ENCODE data around the gene PRELID3B.
"Not testable (repeated sequence)": the region's sequence is repeated elsewhere in the genome, so short reads cannot be mapped to it uniquely, and the experiment has no call there.

PRELID3B gene

GRCh38 chr20:59025511-59025910 is 17.1 kb downstream of the PRELID3B start:
- DNase-seq (ENCODE audit: low spot score): no peak

- DNase-seq (ENCODE audit: low spot score): no peak
Measured at GRCh38 chr20:59025086-59025485, 17.5 kb downstream of the PRELID3B start.

DNA sequence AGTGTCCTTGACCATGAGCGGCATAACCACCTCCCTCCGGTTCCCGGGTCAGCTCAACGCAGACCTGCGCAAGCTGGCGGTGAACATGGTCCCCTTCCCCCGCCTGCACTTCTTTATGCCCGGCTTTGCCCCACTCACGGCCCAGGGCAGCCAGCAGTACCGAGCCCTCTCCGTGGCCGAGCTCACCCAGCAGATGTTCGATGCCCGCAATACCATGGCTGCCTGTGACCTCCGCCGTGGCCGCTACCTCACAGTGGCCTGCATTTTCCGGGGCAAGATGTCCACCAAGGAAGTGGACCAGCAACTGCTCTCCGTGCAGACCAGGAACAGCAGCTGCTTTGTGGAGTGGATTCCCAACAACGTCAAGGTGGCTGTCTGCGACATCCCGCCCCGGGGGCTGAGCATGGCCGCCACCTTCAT is 18.5 kb downstream of the PRELID3B start:
- no peak for DNase-seq (ENCODE audit: low spot score)

DNA sequence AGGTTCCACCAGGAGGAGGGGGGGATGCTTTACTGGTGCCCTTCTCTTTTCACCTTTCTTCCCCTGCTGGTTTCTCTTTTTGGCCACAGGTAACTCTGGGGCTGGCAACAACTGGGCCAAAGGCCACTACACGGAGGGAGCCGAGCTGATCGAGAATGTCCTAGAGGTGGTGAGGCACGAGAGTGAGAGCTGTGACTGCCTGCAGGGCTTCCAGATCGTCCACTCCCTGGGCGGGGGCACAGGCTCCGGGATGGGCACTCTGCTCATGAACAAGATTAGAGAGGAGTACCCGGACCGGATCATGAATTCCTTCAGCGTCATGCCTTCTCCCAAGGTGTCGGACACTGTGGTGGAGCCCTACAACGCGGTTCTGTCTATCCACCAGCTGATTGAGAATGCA is 19.0 kb downstream of the PRELID3B start:
- DNase-seq (ENCODE audit: low spot score): no peak

DNA sequence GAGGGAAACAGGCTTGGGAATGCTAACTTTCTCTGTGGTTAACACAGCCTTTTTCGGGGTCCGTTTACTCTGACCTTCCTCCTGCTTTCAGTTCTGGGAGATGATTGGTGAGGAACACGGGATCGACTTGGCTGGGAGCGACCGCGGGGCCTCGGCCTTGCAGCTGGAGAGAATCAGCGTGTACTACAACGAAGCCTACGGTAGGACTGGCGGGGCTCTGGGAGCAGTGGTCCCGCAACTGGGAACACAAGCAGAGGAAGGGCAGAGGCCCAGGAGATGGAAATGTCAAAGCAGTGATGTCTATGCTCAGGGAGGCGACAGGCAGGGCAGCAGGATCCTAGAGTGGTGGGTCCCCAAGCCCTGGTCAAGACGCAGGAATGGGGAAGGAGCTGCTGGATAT is 19.8 kb downstream of the PRELID3B start:
- no peak for DNase-seq (ENCODE audit: low spot score)

DNA sequence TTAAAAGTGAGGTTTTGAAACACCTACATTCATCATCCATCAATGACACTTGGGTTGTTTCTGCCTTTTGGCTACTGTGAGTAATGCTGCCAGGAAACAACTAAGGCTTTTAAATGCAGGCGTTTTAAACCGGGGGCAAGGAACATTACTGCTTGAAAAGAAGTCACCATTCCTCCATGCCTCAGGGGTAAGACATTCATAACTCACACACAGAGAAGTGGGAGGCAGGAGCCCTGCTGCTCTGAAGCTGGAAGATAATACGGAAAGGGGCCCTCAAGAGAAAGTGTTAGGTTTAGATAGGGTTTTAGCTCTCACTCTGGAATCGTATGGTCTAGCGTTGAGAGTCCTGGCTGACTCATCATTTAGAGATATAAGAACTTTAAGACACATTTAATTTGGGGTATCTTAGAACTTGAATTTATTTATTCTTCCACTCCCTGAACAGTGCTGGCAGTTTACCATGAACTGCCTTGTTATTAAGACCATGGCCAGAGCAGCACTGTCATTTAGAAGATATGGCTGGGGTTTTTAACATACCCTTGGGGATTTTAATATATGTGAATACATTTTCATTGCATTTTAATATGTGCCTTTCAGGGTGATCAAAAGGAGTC is 21.5 kb downstream of the PRELID3B start:
- DNase-seq (ENCODE audit: low spot score): no peak

- no peak for DNase-seq (ENCODE audit: low spot score)
Measured at GRCh38 chr20:59019217-59019616, 23.4 kb downstream of the PRELID3B start, which contains the start of gene TUBB1. TUBB1 (plus strand) TSS chr20:59019429; CDS start chr20:59019523, 94 bp downstream.

- no peak for DNase-seq (ENCODE audit: low spot score)
Measured at GRCh38 chr20:59018817-59019216, 23.8 kb downstream of the PRELID3B start.

GRCh38 chr20:59017493-59018231 is 24.9 kb downstream of the PRELID3B start:
- DNase-seq (ENCODE audit: low spot score): no peak

- no peak for DNase-seq (ENCODE audit: low spot score)
Measured at GRCh38 chr20:59016795-59017492, 25.6 kb downstream of the PRELID3B start.

- no peak for DNase-seq (ENCODE audit: low spot score)
Measured at GRCh38 chr20:59015812-59016711, 26.5 kb downstream of the PRELID3B start.

DNA sequence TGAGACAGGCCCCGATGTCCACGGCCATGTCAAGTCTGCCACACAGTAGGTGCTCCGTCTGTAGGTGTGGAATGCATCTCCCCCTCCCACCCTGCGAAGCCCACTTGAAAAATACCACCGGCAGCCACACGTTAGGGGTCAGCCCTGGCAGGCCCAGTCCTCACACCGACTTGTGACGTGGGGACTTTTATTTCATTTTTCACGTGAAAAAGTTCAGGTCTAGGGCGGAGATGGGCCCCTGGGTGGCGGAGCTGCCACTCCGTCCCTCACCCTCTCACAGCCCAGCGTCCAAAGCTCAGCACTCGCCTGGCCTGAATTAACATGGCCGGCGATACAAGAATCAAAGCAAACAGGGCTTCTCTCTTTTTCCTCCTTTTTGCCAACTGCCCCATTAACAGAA is 27.2 kb downstream of the PRELID3B start:
- DNase-seq (ENCODE audit: low spot score): no peak

DNA sequence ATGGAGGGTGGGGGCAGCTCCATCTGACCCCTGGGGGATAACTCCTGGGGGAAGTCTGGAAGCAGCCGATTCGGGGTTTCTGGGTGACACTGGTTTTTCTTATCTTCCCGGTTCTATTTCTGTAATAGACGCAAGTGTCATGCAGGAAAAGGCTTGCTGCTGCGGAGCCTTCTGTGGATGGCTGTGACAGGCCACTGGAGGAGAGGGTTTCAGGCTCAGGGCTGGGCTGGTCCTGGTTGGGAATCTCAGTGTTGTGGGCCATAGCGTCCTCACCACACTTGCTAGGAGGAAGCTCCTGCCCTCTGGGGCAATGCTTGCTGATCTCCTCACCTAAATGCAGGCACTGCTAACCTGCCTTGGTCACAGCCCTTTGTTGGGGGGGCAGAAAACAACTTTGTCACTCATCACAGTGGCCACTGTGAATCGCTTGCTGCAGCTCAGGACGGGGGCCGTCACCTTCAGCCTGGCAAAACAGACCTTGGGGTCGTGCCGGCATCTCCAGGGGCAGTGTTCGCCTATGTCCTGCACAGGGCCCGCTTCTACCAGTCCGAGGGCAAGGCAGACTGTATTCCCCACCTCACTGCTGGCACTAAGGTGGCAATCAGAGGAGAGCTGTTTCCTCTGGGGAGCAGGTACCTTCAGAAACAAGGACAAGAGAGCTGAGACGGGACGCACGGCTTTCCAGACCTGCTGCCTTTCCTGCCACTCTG is 27.8 kb downstream of the PRELID3B start:
- no peak for DNase-seq (ENCODE audit: low spot score)

- no peak for DNase-seq (ENCODE audit: low spot score)
Measured at GRCh38 chr20:59013959-59014608, 28.5 kb downstream of the PRELID3B start.

DNA sequence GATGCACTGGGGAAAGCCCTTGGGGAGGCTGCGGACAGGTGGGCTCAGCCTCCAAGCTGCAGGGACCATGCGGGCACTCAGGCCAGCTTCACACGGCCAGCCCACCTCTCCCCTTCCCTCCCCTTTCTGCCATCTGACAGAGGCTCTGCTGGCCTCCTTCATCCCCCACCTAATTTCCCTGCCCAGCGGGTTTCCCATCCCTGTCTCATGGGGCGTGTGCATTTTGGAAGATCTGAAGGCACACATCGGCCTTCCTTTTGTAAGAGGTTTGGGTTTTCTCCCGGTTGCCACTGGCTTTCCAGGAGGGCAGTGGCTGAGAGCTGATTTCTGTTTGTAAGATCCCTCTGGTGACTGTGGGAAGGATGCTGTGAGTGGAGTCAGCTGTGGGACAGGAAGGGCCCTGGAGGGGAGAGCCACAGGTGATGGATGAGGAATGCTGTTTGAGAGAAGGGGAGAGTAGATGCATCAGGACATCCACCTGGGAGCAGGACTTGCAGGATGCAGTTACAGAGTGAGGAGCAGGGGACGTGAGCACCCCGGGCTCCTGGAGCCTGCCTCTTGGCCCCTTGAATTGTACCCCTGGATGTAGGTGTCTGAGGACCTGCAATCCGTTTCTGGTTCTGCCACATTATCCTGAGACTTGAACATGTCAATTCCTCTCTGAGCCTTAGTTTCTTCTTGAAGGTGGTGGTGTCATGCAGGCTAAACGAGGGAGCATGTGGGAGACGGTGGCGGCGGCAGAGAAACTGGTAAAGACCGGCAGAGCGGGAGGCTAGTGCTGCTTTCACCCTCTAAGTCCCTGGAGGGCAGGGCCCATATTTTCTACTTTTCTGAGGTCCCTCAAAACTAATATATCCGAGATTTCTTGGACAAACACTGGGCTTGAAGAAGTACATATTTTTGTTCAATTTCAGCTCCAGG is 29.3 kb downstream of the PRELID3B start:
- DNase-seq (ENCODE audit: low spot score): no peak

DNA sequence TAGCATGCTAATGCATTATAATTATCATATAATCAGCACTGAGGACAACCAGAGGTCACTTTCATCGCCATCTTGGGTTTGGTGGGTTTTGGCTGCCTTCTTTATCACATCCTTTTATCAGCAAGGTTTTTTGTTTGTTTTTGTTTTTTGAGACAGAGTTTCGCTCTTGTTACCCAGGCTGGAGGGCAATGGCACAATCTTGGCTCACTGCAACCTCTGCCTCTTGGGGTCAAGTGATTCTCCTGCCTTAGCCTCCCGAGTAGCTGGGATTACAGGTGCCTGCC is 30.8 kb downstream of the PRELID3B start:
- DNase-seq (ENCODE audit: low spot score): not testable (repeated sequence)

DNA sequence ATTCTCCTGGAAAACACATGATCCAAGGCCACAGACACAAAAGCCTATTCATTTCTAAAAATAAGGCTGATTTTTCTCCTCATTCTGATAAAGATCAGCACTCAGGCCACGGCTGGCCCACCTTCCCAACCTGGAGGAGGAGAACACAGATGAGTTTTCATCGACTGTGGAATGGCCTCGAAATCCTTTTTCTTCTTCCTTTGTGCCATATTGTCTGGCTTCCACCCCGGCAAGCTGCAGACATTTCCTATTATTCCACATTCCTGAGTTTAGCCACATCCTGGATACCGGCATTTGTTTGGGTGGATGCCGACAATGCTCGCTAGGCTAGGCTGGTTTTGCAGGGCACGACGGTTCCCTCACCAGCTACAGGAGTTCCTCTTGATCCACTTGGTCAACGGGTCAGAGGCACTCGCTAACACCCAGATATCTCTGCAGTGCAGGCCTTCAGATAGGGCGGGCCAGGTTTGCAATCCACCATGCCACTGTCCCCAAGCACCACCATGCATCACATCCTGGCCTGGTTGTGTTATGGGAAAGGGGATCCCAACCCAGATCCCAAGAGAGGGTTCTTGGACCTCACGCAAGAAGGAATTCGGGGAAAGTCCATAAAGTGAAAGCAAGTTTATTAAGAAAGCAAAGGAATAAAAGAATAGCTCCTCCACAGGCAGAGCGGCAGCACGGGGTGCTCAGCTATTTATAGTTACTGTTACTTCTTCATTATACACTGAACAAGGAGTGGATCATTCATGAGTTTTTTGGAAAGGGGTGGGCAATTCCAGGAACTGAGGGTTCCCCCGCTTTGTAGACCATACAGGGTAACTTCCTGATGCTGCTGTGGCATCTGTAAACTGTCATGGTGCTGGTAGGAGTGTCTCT is 31.4 kb downstream of the PRELID3B start:
- no peak for DNase-seq (ENCODE audit: low spot score)

DNA sequence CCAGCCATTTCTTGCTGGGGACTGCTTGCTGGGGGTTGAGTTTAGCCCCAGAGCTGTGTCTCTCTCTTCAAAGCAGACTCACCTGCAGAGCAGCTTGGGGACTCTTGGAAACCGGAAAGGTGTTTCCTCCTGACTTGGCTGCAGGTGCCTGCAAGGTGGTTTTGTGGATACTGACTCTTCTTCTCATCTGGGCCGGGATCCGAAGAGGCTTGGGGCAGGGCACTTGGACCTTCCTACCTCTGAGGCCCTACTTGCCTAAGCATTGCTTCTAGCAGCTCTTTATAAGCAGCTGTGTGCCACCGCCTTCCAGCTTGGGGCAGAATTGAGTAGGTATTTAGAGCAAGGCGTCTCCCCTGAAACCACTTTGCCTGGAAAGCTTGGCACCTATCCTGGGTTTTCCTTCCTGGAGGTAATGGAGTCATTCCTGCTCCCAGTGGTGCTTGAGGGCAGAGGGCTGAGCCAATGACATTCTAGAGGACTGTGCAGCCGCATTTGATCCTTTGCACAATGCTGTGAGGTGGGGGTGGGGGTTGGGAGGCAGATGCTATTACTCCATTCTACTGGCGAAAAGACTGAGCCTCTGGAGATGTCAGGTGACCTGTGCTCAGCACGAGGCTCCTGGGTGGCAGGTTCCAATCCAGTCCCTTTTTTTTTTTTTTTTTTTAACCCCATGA is 32.1 kb downstream of the PRELID3B start:
- DNase-seq (ENCODE audit: low spot score): no peak
